ENCODE measurements around the gene SCGB3A2. TPM values are rescaled to one million over a fixed set of nuclear protein-coding genes. Genes with fewer than 3 reads are reported as not detected.

SCGB3A2 gene
- total RNA-seq, 1 donor from 2014 or later: 1.4 TPM

GRCh38 chr5:147874910-147875367 lies 3.6 kb upstream of the SCGB3A2 start:
- DNase-seq (ENCODE audit: low spot score): no peak
- Mint-ChIP-seq H3K4me1 (ENCODE audit: unreplicated experiment) (peaks cover 24% of the 10 kb centered on the region), H3K4me3 (ENCODE audit: unreplicated experiment) (no peak overlapping the region), H3K36me3 (ENCODE audit: low read depth, unreplicated experiment) (no peaks in the 10 kb centered on the region), H3K9me3 (ENCODE audit: unreplicated experiment) (no peaks in the 10 kb centered on the region), H3K27me3 (ENCODE audit: unreplicated experiment) (peaks cover 14% of the 10 kb centered on the region), H3K27ac (ENCODE audit: unreplicated experiment) (no peak overlapping the region)
- TF ChIP-seq CTCF (IDR thresholded peaks at IDR 0.05; ENCODE audit: unreplicated experiment): no peak

- DNase-seq (ENCODE audit: low spot score): no peak
- TF ChIP-seq CTCF (IDR thresholded peaks at IDR 0.05; ENCODE audit: unreplicated experiment): no peak
- Mint-ChIP-seq H3K27me3 (ENCODE audit: unreplicated experiment) (peaks cover 12% of the 10 kb centered on the region), H3K4me3 (ENCODE audit: unreplicated experiment) (no peak overlapping the region), H3K27ac (ENCODE audit: unreplicated experiment) (no peak overlapping the region), H3K9me3 (ENCODE audit: unreplicated experiment) (no peaks in the 10 kb centered on the region), H3K36me3 (ENCODE audit: low read depth, unreplicated experiment) (no peaks in the 10 kb centered on the region), H3K4me1 (ENCODE audit: unreplicated experiment) (peaks cover 21% of the 10 kb centered on the region)
These were observed 2.4 kb upstream of the SCGB3A2 start for GRCh38 chr5:147876141-147876540.

- Mint-ChIP-seq H3K4me1 (ENCODE audit: unreplicated experiment) (peaks cover 21% of the 10 kb centered on the region), H3K27me3 (ENCODE audit: unreplicated experiment) (peaks cover 12% of the 10 kb centered on the region)
These were observed 1.9 kb upstream of the SCGB3A2 start for GRCh38 chr5:147876626-147877025.

GRCh38 chr5:147879784-147880183 lies 1.3 kb downstream of the SCGB3A2 start:
- H3K4me3 Mint-ChIP-seq (ENCODE audit: unreplicated experiment): no peak overlapping the region
- H3K27me3 Mint-ChIP-seq (ENCODE audit: unreplicated experiment): no peaks in the 10 kb centered on the region
- peak; percentile 33 for TF ChIP-seq CTCF (IDR thresholded peaks at IDR 0.05; ENCODE audit: unreplicated experiment)
- H3K4me1 Mint-ChIP-seq (ENCODE audit: unreplicated experiment): peaks cover 11% of the 10 kb centered on the region
- no peaks in the 10 kb centered on the region for H3K9me3 Mint-ChIP-seq (ENCODE audit: unreplicated experiment)
- H3K36me3 Mint-ChIP-seq (ENCODE audit: low read depth, unreplicated experiment): no peaks in the 10 kb centered on the region
- H3K27ac Mint-ChIP-seq (ENCODE audit: unreplicated experiment): no peak overlapping the region
- no peak for DNase-seq (ENCODE audit: low spot score)

More at GRCh38 chr5:147876626-147877025, 1.9 kb upstream of the SCGB3A2 start:
- Mint-ChIP-seq H3K9me3 (ENCODE audit: unreplicated experiment) (no peaks in the 10 kb centered on the region), H3K4me3 (ENCODE audit: unreplicated experiment) (no peak overlapping the region), H3K27ac (ENCODE audit: unreplicated experiment) (no peak overlapping the region), H3K36me3 (ENCODE audit: low read depth, unreplicated experiment) (no peaks in the 10 kb centered on the region)
- no peak for DNase-seq (ENCODE audit: low spot score)
- no peak for TF ChIP-seq CTCF (IDR thresholded peaks at IDR 0.05; ENCODE audit: unreplicated experiment)

- Mint-ChIP-seq H3K4me1 (ENCODE audit: unreplicated experiment) (peaks cover 11% of the 10 kb centered on the region), H3K27ac (ENCODE audit: unreplicated experiment) (no peak overlapping the region), H3K9me3 (ENCODE audit: unreplicated experiment) (no peaks in the 10 kb centered on the region), H3K27me3 (ENCODE audit: unreplicated experiment) (no peaks in the 10 kb centered on the region), H3K4me3 (ENCODE audit: unreplicated experiment) (no peak overlapping the region), H3K36me3 (ENCODE audit: low read depth, unreplicated experiment) (no peaks in the 10 kb centered on the region)
- no peak for DNase-seq (ENCODE audit: low spot score)
- no peak for TF ChIP-seq CTCF (IDR thresholded peaks at IDR 0.05; ENCODE audit: unreplicated experiment)
These were observed 2.0 kb downstream of the SCGB3A2 start for GRCh38 chr5:147880487-147880886.
